HCT116 (cell line): Measurements from ENCODE around the gene APPBP2.

Experiments
- TF ChIP-seq, protein P1 (sequence below): IDR thresholded peaks from 2 replicates; pipeline ENCODE4 v1.6.1; 2012
- TF ChIP-seq, protein P2 (sequence below), 3 experiments: fragments of 200-600 bp in 1 of 3; sonication (generic) in 1 of 3; IDR thresholded peaks in 2 of 3; conservative IDR thresholded peaks in 1 of 3; 2 replicates each; pipeline ENCODE4 v1.5.1; 2012 to 2017; ENCODE audit warnings: low read depth in 2 of 3, low read length in 2 of 3, antibody characterized with exemption in 1 of 3, borderline replicate concordance in 1 of 3, control low read depth in 1 of 3, mild to moderate bottlenecking in 1 of 3, mixed read lengths in 1 of 3, mixed run types in 1 of 3, moderate library complexity in 1 of 3; ENCODE audit not compliant: insufficient read depth in 1 of 3

DNA sequence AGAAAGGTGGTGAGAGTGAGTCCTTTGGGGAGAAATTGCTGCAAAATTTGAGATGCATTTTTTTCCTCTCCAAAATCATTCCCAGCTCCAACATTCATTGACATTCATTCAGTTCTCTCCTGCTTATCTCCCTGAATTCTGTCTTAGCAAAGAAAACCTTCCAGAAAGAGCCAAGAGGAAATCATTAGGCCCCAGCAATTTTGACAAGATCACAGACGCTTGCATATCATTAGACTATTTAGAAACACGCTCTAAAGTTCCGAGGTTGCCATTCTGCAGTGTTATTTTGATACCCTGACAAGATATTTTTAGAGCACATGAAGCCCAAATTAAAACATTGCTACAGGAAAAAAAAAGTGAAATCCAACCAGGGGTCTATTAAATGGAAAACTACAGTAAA lies 113.3 kb downstream of the APPBP2 start:
- TF ChIP-seq, protein P1, sequence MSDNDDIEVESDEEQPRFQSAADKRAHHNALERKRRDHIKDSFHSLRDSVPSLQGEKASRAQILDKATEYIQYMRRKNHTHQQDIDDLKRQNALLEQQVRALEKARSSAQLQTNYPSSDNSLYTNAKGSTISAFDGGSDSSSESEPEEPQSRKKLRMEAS, result no peak
- TF ChIP-seq, protein P2, sequence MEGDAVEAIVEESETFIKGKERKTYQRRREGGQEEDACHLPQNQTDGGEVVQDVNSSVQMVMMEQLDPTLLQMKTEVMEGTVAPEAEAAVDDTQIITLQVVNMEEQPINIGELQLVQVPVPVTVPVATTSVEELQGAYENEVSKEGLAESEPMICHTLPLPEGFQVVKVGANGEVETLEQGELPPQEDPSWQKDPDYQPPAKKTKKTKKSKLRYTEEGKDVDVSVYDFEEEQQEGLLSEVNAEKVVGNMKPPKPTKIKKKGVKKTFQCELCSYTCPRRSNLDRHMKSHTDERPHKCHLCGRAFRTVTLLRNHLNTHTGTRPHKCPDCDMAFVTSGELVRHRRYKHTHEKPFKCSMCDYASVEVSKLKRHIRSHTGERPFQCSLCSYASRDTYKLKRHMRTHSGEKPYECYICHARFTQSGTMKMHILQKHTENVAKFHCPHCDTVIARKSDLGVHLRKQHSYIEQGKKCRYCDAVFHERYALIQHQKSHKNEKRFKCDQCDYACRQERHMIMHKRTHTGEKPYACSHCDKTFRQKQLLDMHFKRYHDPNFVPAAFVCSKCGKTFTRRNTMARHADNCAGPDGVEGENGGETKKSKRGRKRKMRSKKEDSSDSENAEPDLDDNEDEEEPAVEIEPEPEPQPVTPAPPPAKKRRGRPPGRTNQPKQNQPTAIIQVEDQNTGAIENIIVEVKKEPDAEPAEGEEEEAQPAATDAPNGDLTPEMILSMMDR (IDR thresholded peaks at IDR 0.05 in 2 of 3, conservative IDR thresholded peaks at IDR 0.05 in 1 of 3; ENCODE audit: borderline replicate concordance in 1 of 3, insufficient read depth in 1 of 3, low read depth in 2 of 3, low read length in 2 of 3), result no peak
